GM19351 (cell line): ENCODE results near the gene NRIP2.
A peak's percentile ranks its signal among the peaks of the same experiment; 100 is the strongest.

ENCODE experiments used
- ATAC-seq: cut with Tn5 transposase; IDR thresholded peaks from one replicate; pipeline ENCODE4 v1.9.1; 2021; ENCODE audit warnings: mild to moderate bottlenecking, moderate library complexity; ENCODE audit not compliant: unreplicated experiment

NRIP2 gene

GRCh38 chr12:2845280-2845679 lies 10.4 kb upstream of the NRIP2 start:
- ATAC-seq: no peak

GRCh38 chr12:2844786-2845185 lies 10.0 kb upstream of the NRIP2 start:
- no peak for ATAC-seq

- ATAC-seq: no peak
Measured at GRCh38 chr12:2842948-2843347, 8.1 kb upstream of the NRIP2 start.

- ATAC-seq: no peak
Measured at GRCh38 chr12:2841056-2841650, 6.3 kb upstream of the NRIP2 start.

GRCh38 chr12:2836574-2836973 lies 1.7 kb upstream of the NRIP2 start:
- no peak for ATAC-seq

- ATAC-seq: no peak
Measured at GRCh38 chr12:2835691-2836403, 1.0 kb upstream of the NRIP2 start.

- ATAC-seq: no peak
Measured at GRCh38 chr12:2833810-2834209, 1.0 kb downstream of the NRIP2 start.

GRCh38 chr12:2833327-2833726 lies 1.5 kb downstream of the NRIP2 start:
- ATAC-seq: no peak

- no peak for ATAC-seq
Measured at GRCh38 chr12:2832550-2833127, 2.2 kb downstream of the NRIP2 start.

GRCh38 chr12:2829275-2829674 lies 5.6 kb downstream of the NRIP2 start:
- ATAC-seq: no peak

- no peak for ATAC-seq
Measured at GRCh38 chr12:2826721-2827515, 7.9 kb downstream of the NRIP2 start.

- ATAC-seq: no peak
Measured at GRCh38 chr12:2826036-2826435, 8.8 kb downstream of the NRIP2 start.

- ATAC-seq: no peak
Measured at GRCh38 chr12:2825132-2825531, 9.7 kb downstream of the NRIP2 start.

GRCh38 chr12:2824541-2824940 lies 10.3 kb downstream of the NRIP2 start:
- ATAC-seq: no peak

- ATAC-seq: no peak
Measured at GRCh38 chr12:2823483-2823882, 11.4 kb downstream of the NRIP2 start.

GRCh38 chr12:2820432-2820831 lies 14.4 kb downstream of the NRIP2 start:
- ATAC-seq: no peak

- no peak for ATAC-seq
Measured at GRCh38 chr12:2819810-2820209, 15.0 kb downstream of the NRIP2 start.

- peak; percentile 40 for ATAC-seq
Measured at GRCh38 chr12:2813214-2814185, 21.3 kb downstream of the NRIP2 start.

GRCh38 chr12:2812290-2813213 lies 22.3 kb downstream of the NRIP2 start, which contains the start of gene ITFG2:
Gene ITFG2, plus strand, starts transcription at chr12:2812668. Its CDS starts 93 bp downstream, at chr12:2812761.
- peak; percentile 96 for ATAC-seq
